Measurements from ENCODE around the gene CELF1.

DNA sequence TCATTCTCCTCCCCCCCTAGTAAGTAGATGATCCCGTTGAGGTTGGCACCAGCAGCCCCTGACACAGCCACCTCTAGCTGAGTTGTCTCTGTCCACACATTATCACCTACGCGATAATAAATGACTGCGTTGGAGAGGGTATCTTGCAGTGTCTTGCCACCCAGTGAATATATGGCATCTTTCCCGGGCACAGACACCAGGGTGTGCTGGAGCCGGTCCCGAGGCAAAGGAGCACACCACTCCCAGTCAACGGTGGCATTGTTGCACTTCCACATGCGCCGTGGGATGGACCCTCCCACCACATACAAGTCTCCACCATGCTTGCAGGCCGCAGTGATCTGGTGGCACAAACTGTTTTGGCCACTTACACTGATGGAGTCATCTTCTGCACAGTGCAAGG lies 20.4 kb upstream of the CELF1 start:
- TF ChIP-seq, protein P1, sequence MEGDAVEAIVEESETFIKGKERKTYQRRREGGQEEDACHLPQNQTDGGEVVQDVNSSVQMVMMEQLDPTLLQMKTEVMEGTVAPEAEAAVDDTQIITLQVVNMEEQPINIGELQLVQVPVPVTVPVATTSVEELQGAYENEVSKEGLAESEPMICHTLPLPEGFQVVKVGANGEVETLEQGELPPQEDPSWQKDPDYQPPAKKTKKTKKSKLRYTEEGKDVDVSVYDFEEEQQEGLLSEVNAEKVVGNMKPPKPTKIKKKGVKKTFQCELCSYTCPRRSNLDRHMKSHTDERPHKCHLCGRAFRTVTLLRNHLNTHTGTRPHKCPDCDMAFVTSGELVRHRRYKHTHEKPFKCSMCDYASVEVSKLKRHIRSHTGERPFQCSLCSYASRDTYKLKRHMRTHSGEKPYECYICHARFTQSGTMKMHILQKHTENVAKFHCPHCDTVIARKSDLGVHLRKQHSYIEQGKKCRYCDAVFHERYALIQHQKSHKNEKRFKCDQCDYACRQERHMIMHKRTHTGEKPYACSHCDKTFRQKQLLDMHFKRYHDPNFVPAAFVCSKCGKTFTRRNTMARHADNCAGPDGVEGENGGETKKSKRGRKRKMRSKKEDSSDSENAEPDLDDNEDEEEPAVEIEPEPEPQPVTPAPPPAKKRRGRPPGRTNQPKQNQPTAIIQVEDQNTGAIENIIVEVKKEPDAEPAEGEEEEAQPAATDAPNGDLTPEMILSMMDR (IDR thresholded peaks at IDR 0.05; ENCODE audit: low read length), result no peak
- no peak for TF ChIP-seq EZH2 (IDR thresholded peaks at IDR 0.05; ENCODE audit: borderline replicate concordance, low read length)
